Pancreas (tissue), 10 donors: ENCODE measurements around the gene SNX9. TPM values are rescaled to one million over a fixed set of nuclear protein-coding genes. Genes with fewer than 3 reads are reported as not detected.
"Not testable (repeated sequence)": the region's sequence is repeated elsewhere in the genome, so short reads cannot be mapped to it uniquely, and the experiment has no call there.

ENCODE experiments used
- ATAC-seq, 4 donors: fragments of 200-7000 bp; cut with Tn5 transposase; one replicate each; pipeline versions ENCODE4 v1.8.0 to v1.9.1; 2020; ENCODE audit warnings: mild to moderate bottlenecking in 4 of 4, moderate library complexity in 4 of 4
- DNase-seq, 6 donors: peaks; one replicate each; pipeline ENCODE4 v3.0.0-alpha.2; 2020
- FAIRE-seq: peaks from 2 replicates; lab custom pipeline; 2012; peaks lifted over from hg19 to GRCh38; lab: Jason Lieb, UNC
- H3K27ac ChIP-seq, 4 donors: fragments of 200-600 bp; sonication (generic); 1 replicate in 3 of 4; 2 replicates in 1 of 4; pipeline versions ENCODE4 v1.5.0 to v1.8.0; 2020
- H3K27me3 ChIP-seq, 4 donors: fragments of 200-600 bp; one replicate each; pipeline ENCODE4 v1.8.0; 2021
- H3K36me3 ChIP-seq, 3 donors: fragments of 200-600 bp; sonication (generic) in 1 of 3; one replicate each; pipeline versions ENCODE4 v1.5.0 to v1.8.0; 2020 to 2021
- H3K4me1 ChIP-seq, 3 donors: fragments of 200-600 bp; one replicate each; pipeline ENCODE4 v1.8.0; 2021
- H3K4me3 ChIP-seq, 4 donors: fragments of 200-600 bp; sonication (generic) in 2 of 4; one replicate each; pipeline versions ENCODE4 v1.5.0 to v1.8.0; 2020 to 2021
- H3K9me3 ChIP-seq, 4 donors: fragments of 200-600 bp; one replicate each; pipeline ENCODE4 v1.8.0; 2021
- WGBS, 2 donors: extraction: QIAGEN DNeasy Blood & Tissue Kit; methylation state at CpG; one replicate each; pipeline ENCODE4 v1.1.7; 2013; 5-methylcytosine and 5-hydroxymethylcytosine counted together
- intact Hi-C, 3 donors: fragments of 100-400 bp; cut with DNase I; formaldehyde crosslinking; loops; one replicate each; pipeline versions ENCODE4 v1.11.1 to v1.14.2; 2022
- polyA plus RNA-seq, 2 donors: library from polyadenylated mRNA; stranded (reverse); fragments of 200-250 nt; gene quantifications; one replicate each; pipeline ENCODE4 v1.2.3, GENCODE V29; 2013
- total RNA-seq, 6 donors: library from RNA; stranded (reverse); fragmentation: NEBNext Ultra II Directional in 4 of 6; extraction: Animal tissue kit (Norgen Biotek cat#: 25700) in 4 of 6; gene quantifications; one replicate each; pipeline versions ENCODE4 v1.2.1 to v1.2.4, GENCODE V29; 2021 to 2023
- TF ChIP-seq, protein P1 (sequence below), 4 donors: fragments of 200-600 bp; sonication (generic) in 3 of 4; IDR thresholded peaks; one replicate each; pipeline versions ENCODE4 v1.5.0 to v1.8.0; 2021; ENCODE audit warnings: antibody characterized with exemption in 4 of 4
- donor health status: healthy with polysubstance abuse.
- donor health status: DM: no; HTN: no; CAD: no; lungs with moderate emphysema.
- donor health status: DM: no; HTN: no; CAD: no.
- donor health status: control.
- donor health status: control.
- donor health status: Bipolar disorder and iron deficiency.
- donor health status: DM: yes; HTN: yes; CAD: no.
- donor health status: DM: no; HTN: no; CAD: no.
- donor health status: DM: no; HTN: no; CAD: no.
- donor health status: DM: yes; HTN: yes; CAD: no.

Gene SNX9
- total and polyA plus RNA-seq, 8 donors, result 14.2 to 27.4 (median 16.2) TPM

DNA sequence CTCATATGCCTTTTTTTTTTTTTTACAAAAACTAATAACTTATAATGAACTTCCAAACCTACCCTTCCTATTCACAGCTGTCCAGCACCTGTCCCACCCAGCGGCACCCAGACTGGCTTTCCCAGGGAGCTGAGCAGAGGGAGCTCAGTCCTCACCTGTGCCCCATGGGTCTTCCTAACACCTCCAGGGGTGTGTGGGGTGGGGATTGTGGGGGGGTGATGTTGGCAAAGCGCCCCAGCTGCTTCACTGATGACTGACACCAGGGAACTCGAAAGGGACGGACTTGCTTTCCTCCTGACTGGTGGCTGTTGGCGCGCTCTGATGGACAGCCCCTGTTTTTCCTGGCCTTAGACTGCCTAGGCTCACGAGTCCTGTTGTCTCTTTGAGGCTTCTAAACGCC lies 144.4 kb downstream of the SNX9 start:
- Histone ChIP-seq H3K4me1 (peaks cover 0 to 5% (median 0%) of the 10 kb centered on the region in 3 donors), H3K27ac (no peak overlapping the region), H3K9me3 (no peaks in the 10 kb centered on the region), H3K27me3 (no peaks in the 10 kb centered on the region), H3K4me3 (no peak overlapping the region), H3K36me3 (no peaks in the 10 kb centered on the region)
- intact Hi-C loops, result no loop called here
- ATAC-seq (no peak), FAIRE-seq (no peak), DNase-seq (no peak)
- TF ChIP-seq, protein P1, sequence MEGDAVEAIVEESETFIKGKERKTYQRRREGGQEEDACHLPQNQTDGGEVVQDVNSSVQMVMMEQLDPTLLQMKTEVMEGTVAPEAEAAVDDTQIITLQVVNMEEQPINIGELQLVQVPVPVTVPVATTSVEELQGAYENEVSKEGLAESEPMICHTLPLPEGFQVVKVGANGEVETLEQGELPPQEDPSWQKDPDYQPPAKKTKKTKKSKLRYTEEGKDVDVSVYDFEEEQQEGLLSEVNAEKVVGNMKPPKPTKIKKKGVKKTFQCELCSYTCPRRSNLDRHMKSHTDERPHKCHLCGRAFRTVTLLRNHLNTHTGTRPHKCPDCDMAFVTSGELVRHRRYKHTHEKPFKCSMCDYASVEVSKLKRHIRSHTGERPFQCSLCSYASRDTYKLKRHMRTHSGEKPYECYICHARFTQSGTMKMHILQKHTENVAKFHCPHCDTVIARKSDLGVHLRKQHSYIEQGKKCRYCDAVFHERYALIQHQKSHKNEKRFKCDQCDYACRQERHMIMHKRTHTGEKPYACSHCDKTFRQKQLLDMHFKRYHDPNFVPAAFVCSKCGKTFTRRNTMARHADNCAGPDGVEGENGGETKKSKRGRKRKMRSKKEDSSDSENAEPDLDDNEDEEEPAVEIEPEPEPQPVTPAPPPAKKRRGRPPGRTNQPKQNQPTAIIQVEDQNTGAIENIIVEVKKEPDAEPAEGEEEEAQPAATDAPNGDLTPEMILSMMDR (IDR thresholded peaks at IDR 0.05), result no peak
- 77 to 78% methylated on average over 8 of the region's 8 CpGs for whole genome bisulfite sequencing, 2 donors

GRCh38 chr6:157972177-157972576 lies 149.1 kb downstream of the SNX9 start:
- not testable (repeated sequence) for ATAC-seq, H3K27ac ChIP-seq, H3K36me3 ChIP-seq, H3K9me3 ChIP-seq, H3K4me3 ChIP-seq, H3K4me1 ChIP-seq, H3K27me3 ChIP-seq, FAIRE-seq, DNase-seq
- intact Hi-C loops, result loop anchor here in 1 of 3 donors (10.0 kb wide), 1 partner anchor 103 kb away; no protein-coding TSS in a partner anchor
- WGBS, 2 donors, result 81 to 82% methylated on average over 3 of the region's 3 CpGs

- H3K27me3 ChIP-seq, result no peaks in the 10 kb centered on the region
- 77 to 80% methylated on average over 9 of the region's 9 CpGs for WGBS, 2 donors
- intact Hi-C loops, result loop anchor here in 1 of 3 donors (10.0 kb wide), 1 partner anchor 100 kb away; no protein-coding TSS in a partner anchor
- no peak overlapping the region for H3K27ac ChIP-seq
- H3K4me3 ChIP-seq, result no peak overlapping the region
- DNase-seq, result no peak
- FAIRE-seq, result no peak
- H3K4me1 ChIP-seq, result no peaks in the 10 kb centered on the region
- no peak for ATAC-seq
- H3K9me3 ChIP-seq, result no peaks in the 10 kb centered on the region
- TF ChIP-seq, protein P1 (IDR thresholded peaks at IDR 0.05), result no peak
- no peaks in the 10 kb centered on the region for H3K36me3 ChIP-seq
These were observed 151.4 kb downstream of the SNX9 start for GRCh38 chr6:157974341-157974894.

- no peak for FAIRE-seq
- no peak for DNase-seq
- no peaks in the 10 kb centered on the region for H3K36me3 ChIP-seq
- TF ChIP-seq, protein P1 (IDR thresholded peaks at IDR 0.05), result no peak
- no peaks in the 10 kb centered on the region for H3K27me3 ChIP-seq
- intact Hi-C loops, result loop anchor here in 1 of 3 donors (10.0 kb wide), 1 partner anchor 100 kb away; no protein-coding TSS in a partner anchor
- no peak overlapping the region for H3K27ac ChIP-seq
- ATAC-seq, result peak in 1 of 4 donors; percentile 18
- no peaks in the 10 kb centered on the region for H3K4me1 ChIP-seq
- no peak overlapping the region for H3K4me3 ChIP-seq
- no peaks in the 10 kb centered on the region for H3K9me3 ChIP-seq
- 38 to 44% methylated on average over 3 of the region's 3 CpGs for WGBS, 2 donors
These were observed 151.9 kb downstream of the SNX9 start for GRCh38 chr6:157974967-157975366.

DNA sequence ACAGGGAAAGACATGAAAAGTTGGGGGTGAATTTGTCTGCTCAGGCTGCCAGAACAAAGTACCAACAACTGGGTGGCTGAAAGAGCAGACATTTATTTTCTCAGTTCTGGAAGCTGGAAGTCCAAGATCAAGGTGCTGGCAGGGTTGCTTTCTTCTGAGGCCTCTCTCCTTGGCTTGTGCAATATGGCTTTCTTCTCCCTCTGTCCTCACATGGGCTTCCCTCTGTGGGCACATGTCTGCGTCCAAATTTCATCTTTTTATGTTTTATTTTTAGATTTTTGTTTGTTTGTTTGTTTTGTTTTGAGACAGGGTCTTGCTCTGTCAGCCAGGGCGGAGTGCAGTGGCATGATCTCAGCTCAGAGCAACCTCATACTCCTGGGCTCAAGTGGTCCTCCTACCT lies 152.4 kb downstream of the SNX9 start:
- 93 to 98% methylated on average over 2 of the region's 2 CpGs for WGBS, 2 donors
- no peak for FAIRE-seq
- Histone ChIP-seq H3K27me3 (no peaks in the 10 kb centered on the region), H3K9me3 (no peaks in the 10 kb centered on the region), H3K27ac (no peak overlapping the region), H3K4me3 (no peak overlapping the region), H3K36me3 (no peaks in the 10 kb centered on the region), H3K4me1 (no peaks in the 10 kb centered on the region)
- no peak for ATAC-seq
- intact Hi-C loops, result loop anchor here in 1 of 3 donors (10.0 kb wide), 1 partner anchor 99 kb away; no protein-coding TSS in a partner anchor
- TF ChIP-seq, protein P1 (IDR thresholded peaks at IDR 0.05), result no peak
- DNase-seq, result no peak
